Subcutaneous adipose tissue (tissue), 4 donors: Measurements from ENCODE around the gene RBMS3. TPM values are rescaled to one million over a fixed set of nuclear protein-coding genes. Genes with fewer than 3 reads are reported as not detected.

Experiments
- CTCF ChIP-seq: fragments of 450-650 bp; IDR thresholded peaks from one replicate; pipeline ENCODE4 v1.5.1; 2016; ENCODE audit warnings: low read depth, mild to moderate bottlenecking, control low read depth, antibody characterized with exemption, moderate library complexity
- total RNA-seq, 4 donors: library from RNA; depleted of rRNA; stranded (reverse); fragments of >200 nt; gene quantifications; one replicate each; pipeline ENCODE4 v1.1.0, GENCODE V29; 2016

RBMS3 gene
- total RNA-seq, 4 donors from 2014 or later, result 98.6 to 171 (median 117) TPM

DNA sequence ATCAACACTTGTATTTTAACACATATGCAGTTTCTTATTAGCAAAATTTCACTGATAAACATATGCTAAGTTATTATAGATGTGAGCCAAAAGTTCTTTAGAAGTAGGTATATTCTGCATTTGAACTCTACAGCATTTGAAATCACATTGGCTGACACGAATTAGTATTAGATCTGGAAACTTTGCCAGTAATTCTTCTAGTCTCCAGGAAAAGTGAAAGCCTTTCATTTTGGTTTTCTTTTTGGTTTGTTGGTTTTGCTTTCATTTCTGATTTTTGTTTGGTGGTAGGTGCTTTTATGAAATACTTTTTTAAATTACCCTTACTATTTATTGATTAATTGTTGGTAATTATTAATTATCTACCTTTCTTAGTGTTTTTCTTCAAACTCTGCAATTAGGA, 72.9 kb downstream of the RBMS3 start:
- no peak for TF ChIP-seq CTCF

DNA sequence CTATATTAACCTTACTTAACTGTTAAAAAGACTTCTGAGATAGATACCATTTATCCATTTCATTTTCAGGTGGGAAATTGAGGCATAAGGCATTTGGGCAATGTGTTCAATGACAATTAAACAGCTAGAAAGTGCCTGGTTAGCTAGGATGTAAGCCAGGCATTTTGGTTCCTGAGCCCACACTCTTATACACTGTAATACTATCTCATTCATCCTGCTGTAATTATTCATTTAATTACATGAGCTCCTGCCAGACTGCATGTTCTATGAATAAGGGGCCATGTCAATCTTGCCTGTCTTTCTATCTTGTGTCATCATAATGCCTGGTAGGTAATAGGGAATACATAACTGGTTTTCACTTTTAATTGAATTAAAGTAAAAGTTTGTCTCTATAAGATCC, 74.0 kb downstream of the RBMS3 start:
- TF ChIP-seq CTCF, result no peak

DNA sequence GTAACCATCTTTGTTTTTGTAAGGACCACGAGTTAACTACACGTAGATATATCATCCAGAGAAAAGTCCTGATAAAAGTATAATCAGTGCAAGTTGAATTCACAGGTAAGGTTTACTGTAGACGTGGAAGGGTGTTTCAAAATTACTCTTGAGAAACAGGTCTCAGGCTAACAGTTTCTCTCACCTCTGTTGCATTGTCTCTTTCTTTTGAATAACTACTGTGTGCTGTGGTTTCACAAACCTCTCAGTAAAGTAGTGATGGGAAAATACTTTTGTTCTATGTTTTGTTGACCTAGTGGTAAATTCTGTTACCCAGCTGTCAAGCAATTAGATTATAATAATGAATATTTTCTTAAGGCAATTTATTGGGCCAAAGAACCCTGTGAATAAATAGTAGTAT, 75.2 kb downstream of the RBMS3 start:
- TF ChIP-seq CTCF, result no peak

DNA sequence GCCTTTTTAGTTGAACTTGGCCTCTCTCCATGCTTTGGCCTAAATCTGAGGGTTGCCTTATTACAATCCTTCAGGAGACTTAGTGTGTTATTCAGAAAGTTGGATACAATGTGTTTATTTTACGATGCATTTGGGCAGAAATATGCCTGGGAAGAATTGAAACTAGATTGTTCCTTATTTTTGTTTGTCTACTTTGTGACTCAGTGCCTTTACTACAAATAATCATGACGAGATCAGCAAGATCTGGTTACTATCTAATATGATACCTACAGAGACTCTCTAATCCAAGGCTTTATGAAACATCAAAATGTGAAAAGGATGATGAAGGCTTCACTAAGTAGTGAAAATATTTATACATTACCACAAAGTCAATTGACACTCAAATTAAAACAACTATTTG, 82.2 kb downstream of the RBMS3 start:
- no peak for TF ChIP-seq CTCF

- TF ChIP-seq CTCF, result no peak
Measured at GRCh38 chr3:29370021-29370420, 89.2 kb downstream of the RBMS3 start.

- no peak for TF ChIP-seq CTCF
Measured at GRCh38 chr3:29370476-29371420, 89.9 kb downstream of the RBMS3 start.

DNA sequence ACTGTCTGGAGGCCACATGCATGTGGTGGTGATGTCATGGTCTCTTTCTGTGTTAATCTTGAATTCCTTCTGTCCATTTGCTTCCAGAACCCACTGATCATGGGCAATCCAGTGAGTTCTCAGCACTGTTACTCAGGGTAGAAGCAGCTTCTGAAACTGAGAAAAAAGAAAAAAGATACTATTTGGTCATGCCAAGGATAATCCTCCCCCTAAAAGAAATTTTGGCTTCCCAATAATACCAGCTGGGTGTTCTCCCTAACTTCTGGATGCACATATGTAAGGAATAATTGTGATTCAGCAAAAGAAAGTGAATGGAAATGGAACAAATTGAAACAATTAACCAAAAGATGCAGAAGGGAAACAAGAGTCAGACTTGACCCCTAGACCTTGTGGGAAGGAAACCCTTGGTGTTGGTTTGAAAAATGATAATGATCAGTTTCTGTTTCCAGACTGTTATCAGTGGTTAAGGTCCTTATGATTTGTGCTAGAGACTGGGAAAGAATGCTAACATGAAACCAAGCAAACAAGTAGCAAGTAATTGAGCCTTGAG, 92.3 kb downstream of the RBMS3 start:
- TF ChIP-seq CTCF, result no peak
